ENCODE measurements around the gene BTG1.
"Not testable (repeated sequence)": the region's sequence is repeated elsewhere in the genome, so short reads cannot be mapped to it uniquely, and the experiment has no call there.

GRCh38 chr12:92094301-92094700, 51.3 kb downstream of the BTG1 start:
- TF ChIP-seq POLR2A (IDR thresholded peaks at IDR 0.05; ENCODE audit: low read depth, low read length); TAF1 (IDR thresholded peaks at IDR 0.05; ENCODE audit: borderline replicate concordance, low read depth, low read length); POLR2AphosphoS5 (IDR thresholded peaks at IDR 0.05; ENCODE audit: low read depth, low read length): not testable (repeated sequence)
